Neural cell (in vitro differentiated cells): ENCODE results near the gene TULP1. TPM values are rescaled to one million over a fixed set of nuclear protein-coding genes. Genes with fewer than 3 reads are reported as not detected.

Experiments used
- H2AFZ ChIP-seq: fragments of 200-600, 300-800 bp; sonication (generic), shearing (Covaris generic); 2 replicates; pipeline ENCODE4 v1.6.0; 2014; ENCODE audit warnings: low read depth, mild to moderate bottlenecking, antibody characterized with exemption, low read length, moderate library complexity
- H3F3A ChIP-seq: fragments of 200-600 bp; shearing (Covaris generic); 2 replicates; pipeline ENCODE4 v1.6.1; 2016; ENCODE audit warnings: mild to moderate bottlenecking, moderate library complexity, mixed read lengths, antibody characterized with exemption, low read length; ENCODE audit not compliant: insufficient read depth, poor library complexity, severe bottlenecking
- H3K27ac ChIP-seq: fragments of 200-600, 300-800 bp; sonication (generic), shearing (Covaris generic); 2 replicates; pipeline ENCODE4 v1.5.1; 2014; ENCODE audit warnings: mild to moderate bottlenecking, low read length, moderate library complexity
- H3K27me3 ChIP-seq: fragments of 300-800, 200-600 bp; sonication (generic), shearing (Covaris generic); 2 replicates; pipeline ENCODE4 v1.6.0; 2014; ENCODE audit warnings: mild to moderate bottlenecking, low read depth, low read length, moderate library complexity; ENCODE audit not compliant: insufficient read depth
- H3K36me3 ChIP-seq: fragments of 300-800, 200-600 bp; sonication (generic), shearing (Covaris generic); 2 replicates; pipeline ENCODE4 v1.5.1; 2014; ENCODE audit warnings: mild to moderate bottlenecking, antibody characterized with exemption, low read length, moderate library complexity; ENCODE audit not compliant: insufficient read depth
- H3K4me2 ChIP-seq: fragments of 300-800, 200-600 bp; sonication (generic), shearing (Covaris generic); 2 replicates; pipeline ENCODE4 v1.6.0; 2014; ENCODE audit warnings: mild to moderate bottlenecking, low read length
- H3K4me3 ChIP-seq: fragments of 300-800, 200-600 bp; sonication (generic), shearing (Covaris generic); 2 replicates; pipeline ENCODE4 v1.5.1; 2014; ENCODE audit warnings: mild to moderate bottlenecking, low read length, moderate library complexity
- H3K79me2 ChIP-seq: fragments of 200-600 bp; shearing (Covaris generic); replicated peaks from 2 replicates; pipeline ENCODE4 v1.6.0; 2014; ENCODE audit warnings: mild to moderate bottlenecking, low read length, moderate library complexity; ENCODE audit not compliant: insufficient read depth
- H3K9ac ChIP-seq: fragments of 300-800, 200-600 bp; sonication (generic), shearing (Covaris generic); 2 replicates; pipeline ENCODE4 v1.6.1; 2016; ENCODE audit warnings: mild to moderate bottlenecking, low read length, mixed read lengths
- H3K9me2 ChIP-seq: fragments of 200-600 bp; shearing (Covaris generic); 2 replicates; pipeline ENCODE4 v1.6.1; 2016; ENCODE audit warnings: mild to moderate bottlenecking, low read length, mixed read lengths; ENCODE audit not compliant: insufficient read depth
- H3K9me3 ChIP-seq: fragments of 200-600, 300-800 bp; sonication (generic), shearing (Covaris generic); 2 replicates; pipeline ENCODE4 v1.6.1; 2016; ENCODE audit warnings: mild to moderate bottlenecking, mixed run types, low read length, moderate library complexity, mixed read lengths
- H4K20me1 ChIP-seq: fragments of 200-600 bp; shearing (Covaris generic); 2 replicates; pipeline ENCODE4 v1.6.1; 2016; ENCODE audit warnings: mild to moderate bottlenecking, mixed run types; ENCODE audit not compliant: insufficient read depth
- EP300 ChIP-seq: fragments of 450-650 bp; conservative IDR thresholded peaks from 2 replicates; pipeline ENCODE4 v1.6.1; 2014; ENCODE audit warnings: antibody characterized with exemption, mild to moderate bottlenecking, moderate library complexity; ENCODE audit not compliant: poor library complexity, severe bottlenecking
- EZH2 ChIP-seq: fragments of 200-600, 300-800 bp; shearing (Covaris generic), sonication (generic); IDR thresholded peaks from 2 replicates; pipeline ENCODE4 v1.6.1; 2014; ENCODE audit warnings: antibody characterized with exemption, low read length, borderline replicate concordance, mild to moderate bottlenecking; ENCODE audit not compliant: insufficient read depth, poor library complexity, severe bottlenecking
- MXI1 ChIP-seq: fragments of 450-650 bp; conservative IDR thresholded peaks from 2 replicates; pipeline ENCODE4 v1.6.1; 2014; ENCODE audit warnings: antibody characterized with exemption, mild to moderate bottlenecking; ENCODE audit not compliant: poor library complexity, severe bottlenecking
- POLR2AphosphoS5 ChIP-seq: IDR thresholded peaks from 2 replicates; pipeline ENCODE4 v1.6.1; 2012
- RAD21 ChIP-seq: fragments of 450-650 bp; conservative IDR thresholded peaks from 2 replicates; pipeline ENCODE4 v1.6.1; 2014; ENCODE audit warnings: antibody characterized with exemption, mild to moderate bottlenecking, moderate library complexity
- REST ChIP-seq: IDR thresholded peaks from 2 replicates; pipeline ENCODE4 v1.6.1; 2012; ENCODE audit warnings: borderline replicate concordance
- SMC3 ChIP-seq: fragments of 450-650 bp; conservative IDR thresholded peaks from 2 replicates; pipeline ENCODE4 v1.6.1; 2014; ENCODE audit warnings: antibody characterized with exemption, mild to moderate bottlenecking, moderate library complexity; ENCODE audit not compliant: poor library complexity
- TAF1 ChIP-seq: IDR thresholded peaks from 2 replicates; pipeline ENCODE4 v1.6.1; 2012; ENCODE audit warnings: low read depth
- polyA plus RNA-seq: library from polyadenylated mRNA; depleted of rRNA; stranded (reverse); fragments of >200 nt; gene quantifications from 2 replicates; pipeline ENCODE4 v1.2.3, GENCODE V29; 2014
- TF ChIP-seq, protein P1 (sequence below): fragments of 450-650 bp; IDR thresholded peaks from 2 replicates; pipeline ENCODE4 v1.5.1; 2014; ENCODE audit warnings: antibody characterized with exemption, mild to moderate bottlenecking, moderate library complexity; ENCODE audit not compliant: poor library complexity, severe bottlenecking

TULP1 gene
- polyA plus RNA-seq, 1 donor from 2014 or later, result not detected

DNA sequence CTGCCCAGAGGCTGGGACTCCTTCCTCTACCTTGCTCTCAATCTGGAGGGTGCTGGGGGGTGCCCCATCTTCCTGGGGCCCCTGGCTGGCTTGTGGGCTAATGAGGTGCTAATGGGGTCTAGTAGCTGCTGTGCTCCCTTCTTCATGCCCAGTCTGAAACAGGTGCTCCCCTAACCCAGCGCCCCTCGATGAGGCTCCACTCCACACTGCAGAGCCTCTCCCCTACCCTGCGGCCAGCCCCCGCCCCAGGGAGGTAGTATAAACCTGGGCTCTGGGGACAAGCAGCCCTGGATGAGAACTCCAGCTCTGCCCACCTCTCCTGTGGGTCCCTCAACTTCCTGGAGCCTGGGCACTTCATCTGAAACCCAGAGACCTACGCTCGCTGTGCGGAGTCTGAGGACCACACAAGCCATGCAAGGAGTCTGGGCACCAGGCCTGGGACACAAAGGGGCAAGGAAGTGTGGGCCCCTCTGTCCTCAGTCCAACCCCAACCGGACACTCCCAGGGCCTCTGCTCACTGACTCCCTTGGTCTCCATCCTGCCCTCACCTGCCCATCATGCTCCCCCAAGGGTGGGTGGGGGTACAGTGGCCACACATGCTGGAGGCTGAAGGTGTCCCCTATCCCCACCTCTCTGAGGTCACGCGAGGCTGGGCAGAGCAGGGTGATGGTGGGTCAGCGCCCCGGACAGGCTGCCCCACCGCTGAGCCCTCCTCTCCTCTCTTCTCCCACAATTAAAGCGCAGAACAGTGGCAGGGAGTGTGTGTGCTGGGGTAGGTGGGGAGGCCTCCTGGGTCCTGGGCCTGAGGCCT, 38.4 kb downstream of the TULP1 start:
- H3K9me2 ChIP-seq, result no peaks in the 10 kb centered on the region
- no peak overlapping the region for H3K9ac ChIP-seq
- H3K79me2 ChIP-seq, result no peaks in the 10 kb centered on the region
- H3K4me2 ChIP-seq, result no peak overlapping the region
- no peak overlapping the region for H3K4me3 ChIP-seq
- no peaks in the 10 kb centered on the region for H4K20me1 ChIP-seq
- H3K27ac ChIP-seq, result no peak overlapping the region
- H2AFZ ChIP-seq, result no peak overlapping the region
- H3K27me3 ChIP-seq, result no peaks in the 10 kb centered on the region
- H3K9me3 ChIP-seq, result no peaks in the 10 kb centered on the region
- no peaks in the 10 kb centered on the region for H3K36me3 ChIP-seq
- H3F3A ChIP-seq, result no peaks in the 10 kb centered on the region
- no peak for TF ChIP-seq EZH2
- TF ChIP-seq, protein P1, sequence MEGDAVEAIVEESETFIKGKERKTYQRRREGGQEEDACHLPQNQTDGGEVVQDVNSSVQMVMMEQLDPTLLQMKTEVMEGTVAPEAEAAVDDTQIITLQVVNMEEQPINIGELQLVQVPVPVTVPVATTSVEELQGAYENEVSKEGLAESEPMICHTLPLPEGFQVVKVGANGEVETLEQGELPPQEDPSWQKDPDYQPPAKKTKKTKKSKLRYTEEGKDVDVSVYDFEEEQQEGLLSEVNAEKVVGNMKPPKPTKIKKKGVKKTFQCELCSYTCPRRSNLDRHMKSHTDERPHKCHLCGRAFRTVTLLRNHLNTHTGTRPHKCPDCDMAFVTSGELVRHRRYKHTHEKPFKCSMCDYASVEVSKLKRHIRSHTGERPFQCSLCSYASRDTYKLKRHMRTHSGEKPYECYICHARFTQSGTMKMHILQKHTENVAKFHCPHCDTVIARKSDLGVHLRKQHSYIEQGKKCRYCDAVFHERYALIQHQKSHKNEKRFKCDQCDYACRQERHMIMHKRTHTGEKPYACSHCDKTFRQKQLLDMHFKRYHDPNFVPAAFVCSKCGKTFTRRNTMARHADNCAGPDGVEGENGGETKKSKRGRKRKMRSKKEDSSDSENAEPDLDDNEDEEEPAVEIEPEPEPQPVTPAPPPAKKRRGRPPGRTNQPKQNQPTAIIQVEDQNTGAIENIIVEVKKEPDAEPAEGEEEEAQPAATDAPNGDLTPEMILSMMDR, result no peak
- no peak for TF ChIP-seq RAD21
- TF ChIP-seq MXI1, result no peak
- no peak for TF ChIP-seq TAF1
- TF ChIP-seq EP300, result no peak
- no peak for TF ChIP-seq SMC3

- H3K9me3 ChIP-seq, result no peaks in the 10 kb centered on the region
- no peaks in the 10 kb centered on the region for H3K79me2 ChIP-seq
- no peak overlapping the region for H3K27ac ChIP-seq
- H3K36me3 ChIP-seq, result no peaks in the 10 kb centered on the region
- TF ChIP-seq RAD21, result no peak
- TF ChIP-seq SMC3, result no peak
- TF ChIP-seq EZH2, result no peak
- TF ChIP-seq, protein P1, result no peak
- TF ChIP-seq POLR2AphosphoS5, result no peak
- TF ChIP-seq REST, result no peak
- TF ChIP-seq MXI1, result no peak
- TF ChIP-seq EP300, result no peak
- TF ChIP-seq TAF1, result no peak
- H3K27me3 ChIP-seq, result no peaks in the 10 kb centered on the region
- no peaks in the 10 kb centered on the region for H4K20me1 ChIP-seq
- no peaks in the 10 kb centered on the region for H3K9me2 ChIP-seq
- H3K9ac ChIP-seq, result no peak overlapping the region
- H2AFZ ChIP-seq, result no peak overlapping the region
- H3K4me3 ChIP-seq, result no peak overlapping the region
- H3F3A ChIP-seq, result no peaks in the 10 kb centered on the region
- no peak overlapping the region for H3K4me2 ChIP-seq
Observed at GRCh38 chr6:35473850-35474130, 38.9 kb downstream of the TULP1 start.
